ENCODE results near the gene ANAPC1.
"Not testable (repeated sequence)": the region's sequence is repeated elsewhere in the genome, so short reads cannot be mapped to it uniquely, and the experiment has no call there.

GRCh38 chr2:111872806-111873205, 11.2 kb downstream of the ANAPC1 start:
- not testable (repeated sequence) for TF ChIP-seq CTCF (conservative IDR thresholded peaks at IDR 0.05 in 1 of 2, IDR thresholded peaks at IDR 0.05 in 1 of 2; ENCODE audit: extremely low read depth in 1 of 2, insufficient read depth in 1 of 2, low read depth in 1 of 2, low read length in 2 of 2); EZH2 (IDR thresholded peaks at IDR 0.05; ENCODE audit: borderline replicate concordance, low read length)
